HepG2 (cell line): ENCODE data around the gene ARIH1. TPM values are rescaled to one million over a fixed set of nuclear protein-coding genes. Genes with fewer than 3 reads are reported as not detected.

Experiments used
- DPF2 ChIP-seq: sonication (generic); formaldehyde crosslinking; IDR thresholded peaks from 2 replicates; pipeline ENCODE4 v1.4.0; 2020; ENCODE audit warnings: mild to moderate bottlenecking, low read depth, missing genetic modification reagents, borderline replicate concordance
- EED ChIP-seq: sonication (generic); formaldehyde crosslinking; IDR thresholded peaks from 2 replicates; pipeline ENCODE4 v1.5.0; 2020; ENCODE audit warnings: mild to moderate bottlenecking, missing genetic modification reagents
- HNRNPL ChIP-seq: fragments of 200-400 bp; formaldehyde crosslinking; IDR thresholded peaks from 2 replicates; pipeline ENCODE4 v1.6.1; 2017; ENCODE audit warnings: mild to moderate bottlenecking, low read depth, low read length
- KAT8 ChIP-seq: IDR thresholded peaks from 2 replicates; pipeline ENCODE4 v1.6.1; 2016; ENCODE audit warnings: missing genetic modification reagents, missing compliant biosample characterization
- NR2C2 ChIP-seq: sonication (generic); formaldehyde crosslinking; IDR thresholded peaks from 2 replicates; pipeline ENCODE4 v1.4.0; 2020; ENCODE audit warnings: missing genetic modification reagents, mild to moderate bottlenecking, moderate library complexity, borderline replicate concordance
- PLSCR1 ChIP-seq: sonication (generic); formaldehyde crosslinking; IDR thresholded peaks from 2 replicates; pipeline ENCODE4 v1.5.0; 2020; ENCODE audit warnings: missing genetic modification reagents, mild to moderate bottlenecking, borderline replicate concordance
- RFXANK ChIP-seq: IDR thresholded peaks from 2 replicates; pipeline ENCODE4 v1.6.1; 2016
- SIN3A ChIP-seq: IDR thresholded peaks from 2 replicates; pipeline ENCODE4 v1.6.1; 2011; ENCODE audit warnings: low read depth, mild to moderate bottlenecking, control low read depth, low read length, borderline replicate concordance
- TBL1XR1 ChIP-seq: fragments of 150-350 bp; IDR thresholded peaks from 2 replicates; pipeline ENCODE4 v1.6.1; 2014; ENCODE audit warnings: borderline replicate concordance, low read length; ENCODE audit not compliant: partially characterized antibody
- TEAD2 ChIP-seq: sonication (generic); formaldehyde crosslinking; IDR thresholded peaks from 2 replicates; pipeline ENCODE4 v1.9.0; 2021; ENCODE audit warnings: missing genetic modification reagents
- TOPORS ChIP-seq: sonication (generic); formaldehyde crosslinking; IDR thresholded peaks from 2 replicates; pipeline ENCODE4 v1.8.0; 2023; ENCODE audit warnings: mild to moderate bottlenecking, missing genetic modification reagents
- ZBTB44 ChIP-seq: sonication (generic); formaldehyde crosslinking; IDR thresholded peaks from 2 replicates; pipeline ENCODE4 v1.4.0; 2020; ENCODE audit warnings: missing genetic modification reagents
- ZFY ChIP-seq: sonication (generic); formaldehyde crosslinking; IDR thresholded peaks from 2 replicates; pipeline ENCODE4 v1.4.0; 2020; ENCODE audit warnings: missing genetic modification reagents
- ZNF12 ChIP-seq: sonication (generic); formaldehyde crosslinking; IDR thresholded peaks from 2 replicates; pipeline ENCODE4 v1.5.0; 2020; ENCODE audit warnings: missing genetic modification reagents
- ZNF264 ChIP-seq: sonication (generic); formaldehyde crosslinking; IDR thresholded peaks from 2 replicates; pipeline ENCODE4 v1.4.0; 2020; ENCODE audit warnings: missing genetic modification reagents
- ZNF274 ChIP-seq: sonication (generic); formaldehyde crosslinking; IDR thresholded peaks from 2 replicates; pipeline ENCODE4 v1.5.1; 2020; ENCODE audit warnings: mild to moderate bottlenecking, missing genetic modification reagents
- ZNF382 ChIP-seq: sonication (generic); formaldehyde crosslinking; IDR thresholded peaks from 2 replicates; pipeline ENCODE4 v1.5.0; 2020; ENCODE audit warnings: missing genetic modification reagents, mild to moderate bottlenecking, borderline replicate concordance
- ZNF557 ChIP-seq: sonication (generic); formaldehyde crosslinking; IDR thresholded peaks from 2 replicates; pipeline ENCODE4 v1.4.0; 2020; ENCODE audit warnings: missing genetic modification reagents
- ZNF589 ChIP-seq: sonication (generic); formaldehyde crosslinking; conservative IDR thresholded peaks from 2 replicates; pipeline ENCODE4 v1.8.0; 2022; ENCODE audit warnings: mild to moderate bottlenecking, moderate library complexity, missing genetic modification reagents
- ZNF644 ChIP-seq: IDR thresholded peaks from 2 replicates; pipeline ENCODE4 v1.6.1; 2016; ENCODE audit warnings: low read depth
- ZNF761 ChIP-seq: sonication (generic); formaldehyde crosslinking; conservative IDR thresholded peaks from 2 replicates; pipeline ENCODE4 v1.4.0; 2020; ENCODE audit warnings: mild to moderate bottlenecking, missing genetic modification reagents
- ZNF766 ChIP-seq: sonication (generic); formaldehyde crosslinking; IDR thresholded peaks from 2 replicates; pipeline ENCODE4 v1.5.0; 2020; ENCODE audit warnings: missing genetic modification reagents, borderline replicate concordance
- ZNF775 ChIP-seq: sonication (generic); formaldehyde crosslinking; IDR thresholded peaks from 2 replicates; pipeline ENCODE4 v1.4.0; 2020; ENCODE audit warnings: missing genetic modification reagents, mild to moderate bottlenecking, moderate library complexity, borderline replicate concordance
- ZNF800 ChIP-seq: sonication (generic); formaldehyde crosslinking; IDR thresholded peaks from 2 replicates; pipeline ENCODE4 v1.4.0; 2020; ENCODE audit warnings: missing genetic modification reagents
- ZSCAN22 ChIP-seq: sonication (generic); formaldehyde crosslinking; IDR thresholded peaks from 2 replicates; pipeline ENCODE4 v1.4.0; 2020; ENCODE audit warnings: mild to moderate bottlenecking, missing genetic modification reagents
- polyA plus RNA-seq, 8 experiments: library from polyadenylated mRNA; depleted of rRNA in 3 of 8; stranded (reverse) in 7 of 8; unstranded in 1 of 8; fragments of >200 nt; fragmentation: Illumina TruSeq in 4 of 8; extraction: Trizol in 4 of 8; gene quantifications; 2 replicates each; pipeline versions ENCODE4 v1.2.1 to v1.2.3, GENCODE V29; 2011 to 2016; ENCODE audit warnings: low read depth in 4 of 8, missing spikeins in 1 of 8, mixed read lengths in 1 of 8; ENCODE audit not compliant: insufficient read depth in 1 of 8
- total RNA-seq, 5 experiments: library from RNA; depleted of rRNA; stranded (reverse); fragments of >200 nt; fragmentation: Illumina TruSeq; extraction: Trizol; gene quantifications; 2 replicates each; pipeline ENCODE4 v1.2.3, GENCODE V29; 2016; ENCODE audit warnings: low read depth in 1 of 5

The ARIH1 gene
- total and polyA plus RNA-seq, 2 of the 13 experiments (the other 11 are each of a cell fraction or from before 2014, with no cell fraction given): 38.8 to 59.8 TPM

GRCh38 chr15:72474912-72475628, 940 bp downstream of the ARIH1 start (continued):
- TF ChIP-seq ZNF800 (CRISPR knock-in tag) (0 out of 2 replicates have a peak, but pooled peaks have one; percentile 15), ZNF382 (CRISPR knock-in tag) (no peak), TOPORS (no peak), ZBTB44 (no peak), ZFY (CRISPR knock-in tag) (peak; percentile 75; the same call in 1 of the 2 replicates), KAT8 (CRISPR knock-in tag) (no peak), TBL1XR1 (no peak), DPF2 (0 out of 2 replicates have a peak, but pooled peaks have one; percentile 4), SIN3A (no peak), HNRNPL (peak; percentile 75), ZNF12 (CRISPR knock-in tag) (no peak), ZNF274 (CRISPR knock-in tag) (peak; percentile 90; the same call in 1 of the 2 replicates), TEAD2 (CRISPR knock-in tag) (no peak), EED (CRISPR knock-in tag) (no peak), ZNF557 (no peak), ZNF644 (CRISPR knock-in tag) (no peak), PLSCR1 (CRISPR knock-in tag) (no peak), ZNF264 (CRISPR knock-in tag) (no peak), RFXANK (CRISPR knock-in tag) (no peak), ZNF761 (CRISPR knock-in tag) (peak; percentile 77; the same call in 1 of the 2 replicates), ZNF589 (no peak), ZSCAN22 (CRISPR knock-in tag) (peak; percentile 32; the same call in 1 of the 2 replicates), ZNF775 (CRISPR knock-in tag) (no peak), ZNF766 (no peak), NR2C2 (CRISPR knock-in tag) (peak; percentile 59; the same call in 1 of the 2 replicates)
